ENCODE results near the gene NPFFR1.
"Not testable (repeated sequence)": the region's sequence is repeated elsewhere in the genome, so short reads cannot be mapped to it uniquely, and the experiment has no call there.

NPFFR1 gene

GRCh38 chr10:70232859-70233108, 51.0 kb downstream of the NPFFR1 start:
- DNase-seq (ENCODE audit: low read depth): no peak
- TF ChIP-seq CTCF (IDR thresholded peaks at IDR 0.05; ENCODE audit: control insufficient read depth, insufficient read depth, low read depth, low read length, missing control alignments): no peak
- H3K4me3 ChIP-seq (ENCODE audit: control insufficient read depth, low read depth, low read length): peak overlapping the region; percentile 96

- H3K4me3 ChIP-seq (ENCODE audit: control insufficient read depth, low read depth, low read length): peak overlapping the region; percentile 96
- no peak for TF ChIP-seq CTCF (IDR thresholded peaks at IDR 0.05; ENCODE audit: control insufficient read depth, insufficient read depth, low read depth, low read length, missing control alignments)
- no peak for DNase-seq (ENCODE audit: low read depth)
Observed at GRCh38 chr10:70232155-70232858, 51.5 kb downstream of the NPFFR1 start.

GRCh38 chr10:70228491-70228890, 55.3 kb downstream of the NPFFR1 start:
- TF ChIP-seq CTCF (IDR thresholded peaks at IDR 0.05; ENCODE audit: control insufficient read depth, insufficient read depth, low read depth, low read length, missing control alignments): no peak
- no peak for DNase-seq (ENCODE audit: low read depth)
- no peak overlapping the region for H3K4me3 ChIP-seq (ENCODE audit: control insufficient read depth, low read depth, low read length)

- no peak for TF ChIP-seq CTCF (IDR thresholded peaks at IDR 0.05; ENCODE audit: control insufficient read depth, insufficient read depth, low read depth, low read length, missing control alignments)
- no peak for DNase-seq (ENCODE audit: low read depth)
- H3K4me3 ChIP-seq (ENCODE audit: control insufficient read depth, low read depth, low read length): no peak overlapping the region
Observed at GRCh38 chr10:70227548-70228320, 56.1 kb downstream of the NPFFR1 start.

- H3K4me3 ChIP-seq (ENCODE audit: control insufficient read depth, low read depth, low read length): no peak overlapping the region
- no peak for TF ChIP-seq CTCF (IDR thresholded peaks at IDR 0.05; ENCODE audit: control insufficient read depth, insufficient read depth, low read depth, low read length, missing control alignments)
- DNase-seq (ENCODE audit: low read depth): no peak
Observed at GRCh38 chr10:70223728-70224127, 60.1 kb downstream of the NPFFR1 start.

- DNase-seq (ENCODE audit: low read depth); H3K4me3 ChIP-seq (ENCODE audit: control insufficient read depth, low read depth, low read length): not testable (repeated sequence)
Observed at GRCh38 chr10:70222811-70223447, 60.9 kb downstream of the NPFFR1 start.

- no peak for TF ChIP-seq CTCF (IDR thresholded peaks at IDR 0.05; ENCODE audit: control insufficient read depth, insufficient read depth, low read depth, low read length, missing control alignments)
- no peak overlapping the region for H3K4me3 ChIP-seq (ENCODE audit: control insufficient read depth, low read depth, low read length)
- DNase-seq (ENCODE audit: low read depth): no peak
Observed at GRCh38 chr10:70222340-70222794, 61.4 kb downstream of the NPFFR1 start.
